ENCODE measurements around the gene PNMA6A. TPM values are rescaled to one million over a fixed set of nuclear protein-coding genes. Genes with fewer than 3 reads are reported as not detected.

PNMA6A gene
- total and polyA plus RNA-seq, 2 of the 13 experiments (the other 11 are each of a cell fraction or from before 2014, with no cell fraction given): 0.11 to 0.66 TPM

DNA sequence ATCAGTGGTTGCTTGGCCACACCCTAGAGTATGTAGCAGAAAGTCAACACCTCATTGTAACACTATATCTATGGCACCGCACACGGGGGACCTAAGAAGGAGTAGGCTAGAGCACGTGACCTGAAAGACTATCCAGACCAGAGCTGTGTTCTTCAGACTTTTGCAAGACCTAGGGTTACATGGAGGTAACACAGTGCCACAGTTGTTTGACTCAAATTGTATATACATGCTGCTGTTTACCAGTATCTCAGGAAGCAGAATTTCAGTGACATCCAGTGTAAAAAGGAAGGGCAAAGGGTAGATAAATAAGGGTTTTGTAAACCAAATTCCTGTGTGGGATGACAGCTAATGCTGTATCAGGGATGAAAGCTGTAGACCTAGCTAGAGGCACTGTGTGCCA lies 30.2 kb downstream of the PNMA6A start (continued):
- TF ChIP-seq ZNF282 (IDR thresholded peaks at IDR 0.05; ENCODE audit: partially characterized antibody): no peak
- TF ChIP-seq, protein P1, sequence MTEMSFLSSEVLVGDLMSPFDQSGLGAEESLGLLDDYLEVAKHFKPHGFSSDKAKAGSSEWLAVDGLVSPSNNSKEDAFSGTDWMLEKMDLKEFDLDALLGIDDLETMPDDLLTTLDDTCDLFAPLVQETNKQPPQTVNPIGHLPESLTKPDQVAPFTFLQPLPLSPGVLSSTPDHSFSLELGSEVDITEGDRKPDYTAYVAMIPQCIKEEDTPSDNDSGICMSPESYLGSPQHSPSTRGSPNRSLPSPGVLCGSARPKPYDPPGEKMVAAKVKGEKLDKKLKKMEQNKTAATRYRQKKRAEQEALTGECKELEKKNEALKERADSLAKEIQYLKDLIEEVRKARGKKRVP (CRISPR knock-in tag; IDR thresholded peaks at IDR 0.05): peak in 1 of 2 experiments; percentile 77; a peak in 1 of 4 replicates
- no peak for TF ChIP-seq ZC3H4 (CRISPR knock-in tag; IDR thresholded peaks at IDR 0.05; ENCODE audit: borderline replicate concordance)
- no peak for TF ChIP-seq SMC3 (IDR thresholded peaks at IDR 0.05; ENCODE audit: low read length)
- TF ChIP-seq, protein P2, sequence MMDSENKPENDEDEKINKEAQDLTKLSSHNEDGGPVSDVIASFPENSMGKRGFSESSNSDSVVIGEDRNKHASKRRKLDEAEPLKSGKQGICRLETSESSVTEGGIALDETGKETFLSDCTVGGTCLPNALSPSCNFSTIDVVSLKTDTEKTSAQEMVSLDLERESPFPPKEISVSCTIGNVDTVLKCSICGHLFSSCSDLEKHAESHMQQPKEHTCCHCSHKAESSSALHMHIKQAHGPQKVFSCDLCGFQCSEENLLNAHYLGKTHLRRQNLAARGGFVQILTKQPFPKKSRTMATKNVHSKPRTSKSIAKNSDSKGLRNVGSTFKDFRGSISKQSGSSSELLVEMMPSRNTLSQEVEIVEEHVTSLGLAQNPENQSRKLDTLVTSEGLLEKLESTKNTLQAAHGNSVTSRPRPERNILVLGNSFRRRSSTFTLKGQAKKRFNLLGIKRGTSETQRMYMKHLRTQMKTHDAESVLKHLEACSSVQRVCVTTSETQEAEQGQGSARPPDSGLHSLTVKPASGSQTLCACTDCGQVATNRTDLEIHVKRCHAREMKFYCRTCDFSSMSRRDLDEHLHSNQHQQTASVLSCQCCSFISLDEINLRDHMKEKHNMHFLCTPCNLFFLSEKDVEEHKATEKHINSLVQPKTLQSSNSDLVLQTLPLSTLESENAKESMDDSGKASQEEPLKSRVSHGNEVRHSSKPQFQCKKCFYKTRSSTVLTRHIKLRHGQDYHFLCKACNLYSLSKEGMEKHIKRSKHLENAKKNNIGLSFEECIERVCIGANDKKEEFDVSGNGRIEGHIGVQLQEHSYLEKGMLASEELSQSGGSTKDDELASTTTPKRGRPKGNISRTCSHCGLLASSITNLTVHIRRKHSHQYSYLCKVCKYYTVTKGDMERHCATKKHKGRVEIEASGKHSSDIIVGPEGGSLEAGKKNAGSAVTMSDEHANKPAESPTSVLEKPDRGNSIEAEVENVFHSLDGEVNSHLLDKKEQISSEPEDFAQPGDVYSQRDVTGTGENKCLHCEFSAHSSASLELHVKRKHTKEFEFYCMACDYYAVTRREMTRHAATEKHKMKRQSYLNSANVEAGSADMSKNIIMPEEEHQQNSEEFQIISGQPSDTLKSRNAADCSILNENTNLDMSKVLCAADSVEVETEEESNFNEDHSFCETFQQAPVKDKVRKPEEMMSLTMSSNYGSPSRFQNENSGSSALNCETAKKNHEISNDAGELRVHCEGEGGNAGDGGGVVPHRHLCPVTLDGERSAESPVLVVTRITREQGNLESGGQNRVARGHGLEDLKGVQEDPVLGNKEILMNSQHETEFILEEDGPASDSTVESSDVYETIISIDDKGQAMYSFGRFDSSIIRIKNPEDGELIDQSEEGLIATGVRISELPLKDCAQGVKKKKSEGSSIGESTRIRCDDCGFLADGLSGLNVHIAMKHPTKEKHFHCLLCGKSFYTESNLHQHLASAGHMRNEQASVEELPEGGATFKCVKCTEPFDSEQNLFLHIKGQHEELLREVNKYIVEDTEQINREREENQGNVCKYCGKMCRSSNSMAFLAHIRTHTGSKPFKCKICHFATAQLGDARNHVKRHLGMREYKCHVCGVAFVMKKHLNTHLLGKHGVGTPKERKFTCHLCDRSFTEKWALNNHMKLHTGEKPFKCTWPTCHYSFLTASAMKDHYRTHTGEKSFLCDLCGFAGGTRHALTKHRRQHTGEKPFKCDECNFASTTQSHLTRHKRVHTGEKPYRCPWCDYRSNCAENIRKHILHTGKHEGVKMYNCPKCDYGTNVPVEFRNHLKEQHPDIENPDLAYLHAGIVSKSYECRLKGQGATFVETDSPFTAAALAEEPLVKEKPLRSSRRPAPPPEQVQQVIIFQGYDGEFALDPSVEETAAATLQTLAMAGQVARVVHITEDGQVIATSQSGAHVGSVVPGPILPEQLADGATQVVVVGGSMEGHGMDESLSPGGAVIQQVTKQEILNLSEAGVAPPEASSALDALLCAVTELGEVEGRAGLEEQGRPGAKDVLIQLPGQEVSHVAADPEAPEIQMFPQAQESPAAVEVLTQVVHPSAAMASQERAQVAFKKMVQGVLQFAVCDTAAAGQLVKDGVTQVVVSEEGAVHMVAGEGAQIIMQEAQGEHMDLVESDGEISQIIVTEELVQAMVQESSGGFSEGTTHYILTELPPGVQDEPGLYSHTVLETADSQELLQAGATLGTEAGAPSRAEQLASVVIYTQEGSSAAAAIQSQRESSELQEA (CRISPR knock-in tag; IDR thresholded peaks at IDR 0.05; ENCODE audit: not compliant biosample characterization): no peak
- TF ChIP-seq SRSF4 (IDR thresholded peaks at IDR 0.05; ENCODE audit: low read depth, low read length, poor library complexity, severe bottlenecking): no peak
- no peak for TF ChIP-seq ZNF589 (CRISPR knock-in tag; conservative IDR thresholded peaks at IDR 0.05)
- TF ChIP-seq RXRB (CRISPR knock-in tag; IDR thresholded peaks at IDR 0.05; ENCODE audit: borderline replicate concordance): peak; percentile 75
- TF ChIP-seq NBN (conservative IDR thresholded peaks at IDR 0.05): no peak
- TF ChIP-seq BRCA1 (CRISPR knock-in tag; IDR thresholded peaks at IDR 0.05): no peak
- TF ChIP-seq ZNF703 (CRISPR knock-in tag; IDR thresholded peaks at IDR 0.05; ENCODE audit: borderline replicate concordance): no peak
- TF ChIP-seq SMARCE1 (IDR thresholded peaks at IDR 0.05; ENCODE audit: borderline replicate concordance): no peak
- 0 out of 2 replicates have a peak, but pooled peaks have one; percentile 23 for TF ChIP-seq FOSL2 (CRISPR knock-in tag; IDR thresholded peaks at IDR 0.05)
- TF ChIP-seq, protein P3, sequence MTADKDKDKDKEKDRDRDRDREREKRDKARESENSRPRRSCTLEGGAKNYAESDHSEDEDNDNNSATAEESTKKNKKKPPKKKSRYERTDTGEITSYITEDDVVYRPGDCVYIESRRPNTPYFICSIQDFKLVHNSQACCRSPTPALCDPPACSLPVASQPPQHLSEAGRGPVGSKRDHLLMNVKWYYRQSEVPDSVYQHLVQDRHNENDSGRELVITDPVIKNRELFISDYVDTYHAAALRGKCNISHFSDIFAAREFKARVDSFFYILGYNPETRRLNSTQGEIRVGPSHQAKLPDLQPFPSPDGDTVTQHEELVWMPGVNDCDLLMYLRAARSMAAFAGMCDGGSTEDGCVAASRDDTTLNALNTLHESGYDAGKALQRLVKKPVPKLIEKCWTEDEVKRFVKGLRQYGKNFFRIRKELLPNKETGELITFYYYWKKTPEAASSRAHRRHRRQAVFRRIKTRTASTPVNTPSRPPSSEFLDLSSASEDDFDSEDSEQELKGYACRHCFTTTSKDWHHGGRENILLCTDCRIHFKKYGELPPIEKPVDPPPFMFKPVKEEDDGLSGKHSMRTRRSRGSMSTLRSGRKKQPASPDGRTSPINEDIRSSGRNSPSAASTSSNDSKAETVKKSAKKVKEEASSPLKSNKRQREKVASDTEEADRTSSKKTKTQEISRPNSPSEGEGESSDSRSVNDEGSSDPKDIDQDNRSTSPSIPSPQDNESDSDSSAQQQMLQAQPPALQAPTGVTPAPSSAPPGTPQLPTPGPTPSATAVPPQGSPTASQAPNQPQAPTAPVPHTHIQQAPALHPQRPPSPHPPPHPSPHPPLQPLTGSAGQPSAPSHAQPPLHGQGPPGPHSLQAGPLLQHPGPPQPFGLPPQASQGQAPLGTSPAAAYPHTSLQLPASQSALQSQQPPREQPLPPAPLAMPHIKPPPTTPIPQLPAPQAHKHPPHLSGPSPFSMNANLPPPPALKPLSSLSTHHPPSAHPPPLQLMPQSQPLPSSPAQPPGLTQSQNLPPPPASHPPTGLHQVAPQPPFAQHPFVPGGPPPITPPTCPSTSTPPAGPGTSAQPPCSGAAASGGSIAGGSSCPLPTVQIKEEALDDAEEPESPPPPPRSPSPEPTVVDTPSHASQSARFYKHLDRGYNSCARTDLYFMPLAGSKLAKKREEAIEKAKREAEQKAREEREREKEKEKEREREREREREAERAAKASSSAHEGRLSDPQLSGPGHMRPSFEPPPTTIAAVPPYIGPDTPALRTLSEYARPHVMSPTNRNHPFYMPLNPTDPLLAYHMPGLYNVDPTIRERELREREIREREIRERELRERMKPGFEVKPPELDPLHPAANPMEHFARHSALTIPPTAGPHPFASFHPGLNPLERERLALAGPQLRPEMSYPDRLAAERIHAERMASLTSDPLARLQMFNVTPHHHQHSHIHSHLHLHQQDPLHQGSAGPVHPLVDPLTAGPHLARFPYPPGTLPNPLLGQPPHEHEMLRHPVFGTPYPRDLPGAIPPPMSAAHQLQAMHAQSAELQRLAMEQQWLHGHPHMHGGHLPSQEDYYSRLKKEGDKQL (CRISPR knock-in tag; IDR thresholded peaks at IDR 0.05; ENCODE audit: low read depth): no peak
- peak in 1 of 2 experiments; percentile 32; a peak in 1 of 4 replicates for TF ChIP-seq KLF16 (CRISPR knock-in tag; IDR thresholded peaks at IDR 0.05)
- TF ChIP-seq FOXA3 (CRISPR knock-in tag; IDR thresholded peaks at IDR 0.05): peak; percentile 86
